H1 (cell line): ENCODE measurements around the gene GARS1. TPM values are rescaled to one million over a fixed set of nuclear protein-coding genes. Genes with fewer than 3 reads are reported as not detected.

Source experiments
- CTCF ChIA-PET: fragments of 300-600 bp; sonication (Branson Sonifier 250); formaldehyde crosslinking; loops from one replicate; lab custom pipeline; 2021; ENCODE audit not compliant: partially characterized antibody; lab: Charles Lee
- POLR2A ChIA-PET: fragments of 300-600 bp; sonication (Branson Sonifier 250); formaldehyde crosslinking; loops from one replicate; lab custom pipeline; 2021; ENCODE audit warnings: inconsistent platforms; ENCODE audit not compliant: partially characterized antibody; lab: Charles Lee
- DNase-seq, 2 experiments: peaks; one replicate each; pipeline versions ENCODE4 v3.0.0 to v3.0.0-alpha.2; 2010 to 2022; ENCODE audit warnings: low spot score in 2 of 2, low read depth in 1 of 2, mixed read lengths in 1 of 2
- FAIRE-seq: peaks from 2 replicates; lab custom pipeline; 2011; peaks lifted over from hg19 to GRCh38; lab: Jason Lieb, UNC
- H2AFZ ChIP-seq: 2 replicates; pipeline ENCODE4 v1.8.1; 2012; ENCODE audit warnings: low read length, inconsistent platforms
- H2AK5ac ChIP-seq: 2 replicates; pipeline ENCODE4 v1.6.1; 2013; ENCODE audit warnings: low read depth, low read length
- H2BK120ac ChIP-seq: replicated peaks from 2 replicates; pipeline ENCODE3; 2013; ENCODE audit warnings: low read depth, low read length, inconsistent platforms
- H2BK12ac ChIP-seq: 2 replicates; pipeline ENCODE4 v1.6.1; 2013; ENCODE audit warnings: low read depth, low read length
- H2BK15ac ChIP-seq: 2 replicates; pipeline ENCODE4 v1.6.1; 2013; ENCODE audit warnings: low read length
- H2BK20ac ChIP-seq: 2 replicates; pipeline ENCODE4 v1.6.1; 2013; ENCODE audit warnings: low read length
- H2BK5ac ChIP-seq: 2 replicates; pipeline ENCODE4 v1.6.1; 2013; ENCODE audit warnings: low read depth, low read length
- H3K14ac ChIP-seq: 2 replicates; pipeline ENCODE4 v1.6.1; 2013; ENCODE audit warnings: inconsistent platforms; ENCODE audit not compliant: insufficient read length
- H3K18ac ChIP-seq: 2 replicates; pipeline ENCODE4 v1.6.1; 2013; ENCODE audit warnings: low read length; ENCODE audit errors: extremely low read depth
- H3K23ac ChIP-seq: 2 replicates; pipeline ENCODE4 v1.6.1; 2013; ENCODE audit warnings: inconsistent platforms; ENCODE audit not compliant: insufficient read length
- H3K23me2 ChIP-seq: 2 replicates; pipeline ENCODE4 v1.6.1; 2013; ENCODE audit warnings: low read depth, low read length
- H3K27ac ChIP-seq: 2 replicates; pipeline ENCODE4 v1.6.1; 2011; ENCODE audit warnings: low read depth, low read length, inconsistent platforms
- H3K27me3 ChIP-seq, 4 experiments: replicated peaks in 1 of 4; 1 replicate in 1 of 4; 2 replicates in 3 of 4; pipeline versions ENCODE4 v1.6.1 to v1.8.1; 2011 to 2013; ENCODE audit warnings: low read length in 3 of 4, mild to moderate bottlenecking in 3 of 4, inconsistent platforms in 2 of 4, mixed read lengths in 2 of 4, moderate library complexity in 1 of 4; ENCODE audit not compliant: control insufficient read depth in 3 of 4, insufficient read depth in 3 of 4; ENCODE audit errors: extremely low read depth in 1 of 4
- H3K36me3 ChIP-seq, 4 experiments: 2 replicates each; pipeline versions ENCODE4 v1.6.1 to v1.8.1; 2011 to 2013; ENCODE audit warnings: mild to moderate bottlenecking in 4 of 4, low read length in 3 of 4, moderate library complexity in 2 of 4, control low read depth in 1 of 4, inconsistent platforms in 1 of 4; ENCODE audit not compliant: insufficient read depth in 4 of 4, control insufficient read depth in 2 of 4
- H3K4ac ChIP-seq: replicated peaks from 2 replicates; pipeline ENCODE3; 2013; ENCODE audit warnings: low read length, low read depth, mixed read lengths, inconsistent platforms; ENCODE audit not compliant: insufficient read length
- H3K4me1 ChIP-seq, 4 experiments: replicated peaks in 1 of 4; 1 replicate in 1 of 4; 2 replicates in 3 of 4; pipeline versions ENCODE4 v1.6.1 to v1.8.1; 2011 to 2013; ENCODE audit warnings: low read length in 3 of 4, inconsistent platforms in 2 of 4, mixed read lengths in 1 of 4; ENCODE audit not compliant: insufficient read depth in 4 of 4, control insufficient read depth in 3 of 4
- H3K4me2 ChIP-seq, 2 experiments: 2 replicates each; pipeline versions ENCODE4 v1.6.1 to v1.8.1; 2011 to 2013; ENCODE audit warnings: low read depth in 2 of 2, low read length in 2 of 2, control low read depth in 1 of 2, inconsistent platforms in 1 of 2, mild to moderate bottlenecking in 1 of 2; ENCODE audit not compliant: insufficient read depth in 1 of 2
- H3K4me3 ChIP-seq, 4 experiments: fragments of 200-600, 300-600 bp in 1 of 4; sonication (generic), shearing (Covaris generic), sonication (Bioruptor Twin) in 1 of 4; 2 replicates each; pipeline versions ENCODE4 v1.5.1 to v1.8.1; 2011 to 2016; ENCODE audit warnings: low read length in 4 of 4, low read depth in 3 of 4, control low read depth in 2 of 4, inconsistent platforms in 2 of 4, mild to moderate bottlenecking in 2 of 4, mixed read lengths in 1 of 4, moderate library complexity in 1 of 4; ENCODE audit not compliant: insufficient read depth in 2 of 4; ENCODE audit errors: extremely low read depth in 1 of 4
- H3K56ac ChIP-seq: replicated peaks from 2 replicates; pipeline ENCODE3; 2013; ENCODE audit warnings: low read depth, mild to moderate bottlenecking, mixed read lengths, low read length, inconsistent platforms; ENCODE audit not compliant: insufficient read length
- H3K79me1 ChIP-seq: 2 replicates; pipeline ENCODE4 v1.6.1; 2013; ENCODE audit warnings: low read depth, low read length, control low read depth
- H3K79me2 ChIP-seq, 2 experiments: 2 replicates each; pipeline versions ENCODE4 v1.6.1 to v1.8.1; 2012 to 2013; ENCODE audit warnings: low read length in 2 of 2, mild to moderate bottlenecking in 2 of 2, inconsistent platforms in 1 of 2; ENCODE audit not compliant: insufficient read depth in 2 of 2, control insufficient read depth in 1 of 2
- H3K9ac ChIP-seq, 4 experiments: replicated peaks in 1 of 4; 1 replicate in 1 of 4; 2 replicates in 3 of 4; pipeline versions ENCODE4 v1.6.1 to v1.8.1; 2011 to 2013; ENCODE audit warnings: low read depth in 3 of 4, low read length in 3 of 4, control low read depth in 2 of 4, mild to moderate bottlenecking in 2 of 4, moderate library complexity in 2 of 4, inconsistent platforms in 1 of 4; ENCODE audit errors: extremely low read depth in 1 of 4
- H3K9me3 ChIP-seq, 2 experiments: 2 replicates each; pipeline versions ENCODE4 v1.6.1 to v1.8.1; 2012 to 2013; ENCODE audit warnings: mild to moderate bottlenecking in 2 of 2, moderate library complexity in 2 of 2, control low read depth in 1 of 2, inconsistent platforms in 1 of 2, low read depth in 1 of 2, low read length in 1 of 2, mixed read lengths in 1 of 2; ENCODE audit not compliant: insufficient read depth in 2 of 2
- H4K20me1 ChIP-seq, 2 experiments: replicated peaks in 1 of 2; 2 replicates each; pipeline versions ENCODE3 to v1.8.1; 2011 to 2013; ENCODE audit warnings: inconsistent platforms in 2 of 2, low read length in 2 of 2, mild to moderate bottlenecking in 1 of 2; ENCODE audit not compliant: insufficient read depth in 2 of 2, control insufficient read depth in 1 of 2
- H4K5ac ChIP-seq: 2 replicates; pipeline ENCODE4 v1.6.1; 2013; ENCODE audit warnings: low read length, low read depth, mixed read lengths, inconsistent platforms; ENCODE audit not compliant: insufficient read length
- H4K8ac ChIP-seq: 2 replicates; pipeline ENCODE4 v1.8.0; 2013; ENCODE audit warnings: mild to moderate bottlenecking, moderate library complexity, low read length, inconsistent platforms; ENCODE audit not compliant: insufficient read depth; ENCODE audit errors: extremely low read depth
- H4K91ac ChIP-seq: replicated peaks from 2 replicates; pipeline ENCODE3; 2013; ENCODE audit warnings: low read length, mixed read lengths, inconsistent platforms; ENCODE audit not compliant: insufficient read length
- BRCA1 ChIP-seq: IDR thresholded peaks from 2 replicates; pipeline ENCODE4 v1.6.1; 2012; ENCODE audit warnings: low read depth, low read length, improper control_type of control experiment
- EZH2 ChIP-seq: fragments of 200-600 bp; sonication (generic); IDR thresholded peaks from 2 replicates; pipeline ENCODE4 v1.7.1; 2012; ENCODE audit warnings: low read depth, mild to moderate bottlenecking, moderate library complexity, low read length, inconsistent platforms; ENCODE audit not compliant: severe bottlenecking
- HDAC6 ChIP-seq: IDR thresholded peaks from one replicate; pipeline ENCODE4 v1.7.1; 2012; ENCODE audit warnings: low read depth, mild to moderate bottlenecking, inconsistent platforms, low read length, moderate library complexity
- POLR2AphosphoS5 ChIP-seq: IDR thresholded peaks from 2 replicates; pipeline ENCODE4 v1.6.1; 2011; ENCODE audit warnings: low read depth, low read length
- RNF2 ChIP-seq: fragments of 200-900, 300-1000 bp; sonication (generic); IDR thresholded peaks from 2 replicates; pipeline ENCODE4 v1.7.1; 2016; ENCODE audit warnings: borderline replicate concordance, low read depth, mild to moderate bottlenecking, antibody characterized with exemption, low read length; ENCODE audit not compliant: poor library complexity, severe bottlenecking; ENCODE audit errors: missing control alignments
- SIN3A ChIP-seq, 2 experiments: IDR thresholded peaks in 1 of 2; conservative IDR thresholded peaks in 1 of 2; 2 replicates each; pipeline ENCODE4 v1.6.1; 2011 to 2012; ENCODE audit warnings: low read length in 2 of 2, improper control_type of control experiment in 1 of 2, low read depth in 1 of 2, mild to moderate bottlenecking in 1 of 2
- TEAD4 ChIP-seq: IDR thresholded peaks from 2 replicates; pipeline ENCODE4 v1.6.1; 2012; ENCODE audit warnings: low read depth, low read length, inconsistent platforms, mixed read lengths
- ZNF274 ChIP-seq: IDR thresholded peaks from 2 replicates; pipeline ENCODE4 v1.7.0; 2012; ENCODE audit warnings: low read length, borderline replicate concordance; ENCODE audit errors: extremely low read depth
- WGBS, 2 experiments: shearing (Covaris generic) in 1 of 2; methylation state at CpG; one replicate each; pipeline versions ENCODE4 v1.1.6 to v1.1.7; 2013 to 2015; ENCODE audit warnings: low lambda C conversion rate in 2 of 2, mixed read lengths in 2 of 2, inconsistent platforms in 1 of 2, low coverage in 1 of 2, missing lambda C conversion rate in 1 of 2; ENCODE audit not compliant: insufficient replicate concordance in 2 of 2, insufficient coverage in 1 of 2, insufficient read length in 1 of 2; ENCODE audit errors: extremely low coverage in 1 of 2, missing lambda C conversion rate in 1 of 2; 5-methylcytosine and 5-hydroxymethylcytosine counted together
- polyA plus RNA-seq, 7 experiments: library from polyadenylated mRNA; depleted of rRNA in 3 of 7; stranded (reverse) in 5 of 7; unstranded in 2 of 7; fragments of >200 nt in 5 of 7; fragments of 200-250 nt in 2 of 7; gene quantifications; 1 replicate in 5 of 7; 2 replicates in 1 of 7; 4 replicates in 1 of 7; pipeline versions ENCODE4 v1.2.1 to v1.2.3, GENCODE V29; 2011 to 2013; ENCODE audit warnings: missing spikeins in 2 of 7, mixed read lengths in 2 of 7
- total RNA-seq: library from RNA; stranded (reverse); fragmentation: NEBNext Ultra II Directional; extraction: Animal tissue kit (Norgen Biotek cat#: 25700); gene quantifications from 2 replicates; pipeline ENCODE4 v1.2.1, GENCODE V29; 2021
- TF ChIP-seq, protein P1 (sequence below): IDR thresholded peaks from 2 replicates; pipeline ENCODE4 v1.6.1; 2012; ENCODE audit warnings: inconsistent platforms
- TF ChIP-seq, protein P2 (sequence below), 3 experiments: IDR thresholded peaks; 1 replicate in 2 of 3; 2 replicates in 1 of 3; pipeline versions ENCODE4 v1.5.1 to v1.6.1; 2011; ENCODE audit warnings: low read length in 3 of 3, mild to moderate bottlenecking in 3 of 3, inconsistent platforms in 2 of 3, low read depth in 1 of 3, moderate library complexity in 1 of 3; ENCODE audit not compliant: insufficient read depth in 1 of 3; ENCODE audit errors: control extremely low read depth in 1 of 3

Gene GARS1
- total and polyA plus RNA-seq, 2 of the 8 experiments (the other 6 are each of a cell fraction or from before 2014, with no cell fraction given), result 270 to 476 TPM

DNA sequence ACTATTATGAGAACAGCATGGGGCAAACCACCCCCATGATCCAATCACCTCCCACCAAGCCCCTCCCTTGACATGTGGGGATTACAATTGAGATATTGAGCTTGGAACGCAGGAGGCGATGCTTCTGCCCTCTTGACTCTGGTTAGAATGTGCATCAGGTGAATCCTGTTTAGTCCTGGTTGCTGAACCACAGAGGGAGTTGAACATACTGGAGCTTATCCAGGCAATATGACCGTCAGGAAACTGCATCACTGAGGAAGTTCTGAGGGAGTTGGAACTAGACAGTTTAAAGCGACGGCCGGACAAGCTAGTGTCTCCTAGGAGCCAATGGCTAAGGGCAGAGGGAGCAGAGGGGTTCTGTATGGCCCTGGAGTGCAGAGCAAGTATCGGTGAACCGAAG, 31.8 kb upstream of the GARS1 start:
- FAIRE-seq, result no peak
- TF ChIP-seq ZNF274 (no peak), POLR2AphosphoS5 (no peak), EZH2 (no peak), RNF2 (no peak), HDAC6 (no peak), TEAD4 (no peak), SIN3A (conservative IDR thresholded peaks at IDR 0.05 in 1 of 2, IDR thresholded peaks at IDR 0.05 in 1 of 2; ENCODE audit: low read depth in 1 of 2, low read length in 2 of 2) (no peak), BRCA1 (no peak)
- TF ChIP-seq, protein P1, sequence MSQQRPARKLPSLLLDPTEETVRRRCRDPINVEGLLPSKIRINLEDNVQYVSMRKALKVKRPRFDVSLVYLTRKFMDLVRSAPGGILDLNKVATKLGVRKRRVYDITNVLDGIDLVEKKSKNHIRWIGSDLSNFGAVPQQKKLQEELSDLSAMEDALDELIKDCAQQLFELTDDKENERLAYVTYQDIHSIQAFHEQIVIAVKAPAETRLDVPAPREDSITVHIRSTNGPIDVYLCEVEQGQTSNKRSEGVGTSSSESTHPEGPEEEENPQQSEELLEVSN, result no peak
- TF ChIP-seq, protein P2, sequence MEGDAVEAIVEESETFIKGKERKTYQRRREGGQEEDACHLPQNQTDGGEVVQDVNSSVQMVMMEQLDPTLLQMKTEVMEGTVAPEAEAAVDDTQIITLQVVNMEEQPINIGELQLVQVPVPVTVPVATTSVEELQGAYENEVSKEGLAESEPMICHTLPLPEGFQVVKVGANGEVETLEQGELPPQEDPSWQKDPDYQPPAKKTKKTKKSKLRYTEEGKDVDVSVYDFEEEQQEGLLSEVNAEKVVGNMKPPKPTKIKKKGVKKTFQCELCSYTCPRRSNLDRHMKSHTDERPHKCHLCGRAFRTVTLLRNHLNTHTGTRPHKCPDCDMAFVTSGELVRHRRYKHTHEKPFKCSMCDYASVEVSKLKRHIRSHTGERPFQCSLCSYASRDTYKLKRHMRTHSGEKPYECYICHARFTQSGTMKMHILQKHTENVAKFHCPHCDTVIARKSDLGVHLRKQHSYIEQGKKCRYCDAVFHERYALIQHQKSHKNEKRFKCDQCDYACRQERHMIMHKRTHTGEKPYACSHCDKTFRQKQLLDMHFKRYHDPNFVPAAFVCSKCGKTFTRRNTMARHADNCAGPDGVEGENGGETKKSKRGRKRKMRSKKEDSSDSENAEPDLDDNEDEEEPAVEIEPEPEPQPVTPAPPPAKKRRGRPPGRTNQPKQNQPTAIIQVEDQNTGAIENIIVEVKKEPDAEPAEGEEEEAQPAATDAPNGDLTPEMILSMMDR (IDR thresholded peaks at IDR 0.05; ENCODE audit: control extremely low read depth in 1 of 3, insufficient read depth in 1 of 3, low read depth in 1 of 3, low read length in 3 of 3), result no peak

More for the DNA sequence above, 31.8 kb upstream of the GARS1 start:
- H4K91ac ChIP-seq, result no peak overlapping the region
- H3K4me2 ChIP-seq, result no peak overlapping the region
- H2BK20ac ChIP-seq, result no peak overlapping the region
- H3K4me3 ChIP-seq, result no peak overlapping the region
- H2AFZ ChIP-seq, result no peak overlapping the region
- H2AK5ac ChIP-seq, result no peak overlapping the region
- H3K9me3 ChIP-seq, result no peaks in the 10 kb centered on the region
- H4K20me1 ChIP-seq, result no peaks in the 10 kb centered on the region
- ChIA-PET POLR2A (interaction anchor here (0.8 to 2.0 kb wide), 3 partner anchors 12 to 51 kb away, joined by 3 to 6 read pairs (median 4); no protein-coding TSS in a partner anchor), CTCF (interaction anchor here (0.9 to 11.1 kb wide), 18 partner anchors 9 to 399 kb away, joined by 3 to 214 read pairs (median 9); no protein-coding TSS in a partner anchor)
- H3K4me1 ChIP-seq, result peaks cover 0 to 2% (median 0%) of the 10 kb centered on the region in 4 experiments; a peak in 1 of 7 replicates
- H3K18ac ChIP-seq, result no peak overlapping the region
- no peaks in the 10 kb centered on the region for H3K36me3 ChIP-seq
- DNase-seq, result no peak
- H3K23me2 ChIP-seq, result no peaks in the 10 kb centered on the region
- H3K79me2 ChIP-seq, result no peaks in the 10 kb centered on the region
- H3K79me1 ChIP-seq, result no peaks in the 10 kb centered on the region
- H2BK15ac ChIP-seq, result no peak overlapping the region
- no peak overlapping the region for H2BK5ac ChIP-seq
- H3K14ac ChIP-seq, result no peak overlapping the region
- no peak overlapping the region for H3K27ac ChIP-seq
- H4K5ac ChIP-seq, result no peak overlapping the region
- H2BK120ac ChIP-seq, result no peak overlapping the region
- H3K56ac ChIP-seq, result no peak overlapping the region
- H2BK12ac ChIP-seq, result no peak overlapping the region
- no peak overlapping the region for H3K23ac ChIP-seq
- WGBS, 2 experiments, result 95% methylated on average over 8 of the region's 8 CpGs; no CpG with 5 or more reads in 1 of the 2 experiments
- no peaks in the 10 kb centered on the region for H3K27me3 ChIP-seq
- no peak overlapping the region for H3K9ac ChIP-seq
- no peak overlapping the region for H3K4ac ChIP-seq
- H4K8ac ChIP-seq, result no peak overlapping the region
